ENCODE data around the gene TMEM129. TPM values are rescaled to one million over a fixed set of nuclear protein-coding genes. Genes with fewer than 3 reads are reported as not detected.

TMEM129 gene, protein sequence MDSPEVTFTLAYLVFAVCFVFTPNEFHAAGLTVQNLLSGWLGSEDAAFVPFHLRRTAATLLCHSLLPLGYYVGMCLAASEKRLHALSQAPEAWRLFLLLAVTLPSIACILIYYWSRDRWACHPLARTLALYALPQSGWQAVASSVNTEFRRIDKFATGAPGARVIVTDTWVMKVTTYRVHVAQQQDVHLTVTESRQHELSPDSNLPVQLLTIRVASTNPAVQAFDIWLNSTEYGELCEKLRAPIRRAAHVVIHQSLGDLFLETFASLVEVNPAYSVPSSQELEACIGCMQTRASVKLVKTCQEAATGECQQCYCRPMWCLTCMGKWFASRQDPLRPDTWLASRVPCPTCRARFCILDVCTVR
- total RNA-seq = 10 to 100 TPM; 17.1 to 48.1 (median 25.7) TPM

DNA sequence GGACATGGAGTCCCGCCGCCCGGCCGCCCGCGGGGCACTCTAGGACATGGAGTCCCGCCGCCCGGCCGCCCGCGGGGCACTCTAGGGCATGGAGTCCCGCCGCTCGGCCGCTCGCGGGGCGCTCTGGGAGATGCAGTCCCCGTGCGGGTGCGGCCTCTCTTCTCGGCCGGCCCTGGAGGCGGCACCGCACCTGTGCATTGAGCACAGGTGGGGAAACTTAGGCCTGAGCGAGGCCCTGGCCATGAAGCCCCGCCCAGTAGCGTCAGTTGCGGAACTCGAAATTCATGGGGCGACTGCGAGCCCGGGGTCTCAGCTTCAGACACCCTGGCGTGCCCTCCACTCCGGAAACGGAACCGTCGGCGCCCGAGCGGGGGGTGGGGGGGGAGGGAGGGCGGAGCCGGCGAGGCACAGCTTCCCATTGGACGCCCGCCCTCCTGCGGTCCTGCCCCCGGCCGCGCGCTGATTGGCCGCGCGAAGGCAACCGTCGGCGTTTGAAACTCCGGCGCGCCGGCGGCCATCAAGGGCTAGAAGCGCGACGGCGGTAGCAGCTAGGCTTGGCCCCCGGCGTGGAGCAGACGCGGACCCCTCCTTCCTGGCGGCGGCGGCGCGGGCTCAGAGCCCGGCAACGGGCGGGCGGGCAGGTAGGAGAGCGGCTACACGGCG lies at the start of gene TMEM129, which contains the start of gene TACC3:
TMEM129 (minus strand) TSS at position 321 of the 663 bp plus-strand sequence. CDS start 486 bp downstream, outside the sequence.
TACC3 (plus strand) TSS at position 519 of the 663 bp plus-strand sequence. CDS start 1,901 bp downstream, outside the sequence.
- H3K4me1 ChIP-seq (replicated peaks in 1 of 2) = peaks cover 8 to 17% of the 10 kb centered on the region in 2 donors
- no CpG with 5 or more reads among the region's 83 CpGs for WGBS, 10 experiments
- in situ Hi-C loops (cut with MboI; ENCODE audit: low pct_unique_long_range_greater_than_20kb in 2 of 9, low sequenced_read_pairs in 9 of 9, unreplicated experiment in 9 of 9) = no loop called here
- H3K27ac ChIP-seq = peak within 1 kb of the TSS; percentile 91 to 95
- peak; percentile 73 to 91 (median 88) for ATAC-seq (replicated peaks in 6 of 8)
- peak within 1 kb of the TSS; percentile 54 to 84 (median 64) for H3K4me3 ChIP-seq

DNA sequence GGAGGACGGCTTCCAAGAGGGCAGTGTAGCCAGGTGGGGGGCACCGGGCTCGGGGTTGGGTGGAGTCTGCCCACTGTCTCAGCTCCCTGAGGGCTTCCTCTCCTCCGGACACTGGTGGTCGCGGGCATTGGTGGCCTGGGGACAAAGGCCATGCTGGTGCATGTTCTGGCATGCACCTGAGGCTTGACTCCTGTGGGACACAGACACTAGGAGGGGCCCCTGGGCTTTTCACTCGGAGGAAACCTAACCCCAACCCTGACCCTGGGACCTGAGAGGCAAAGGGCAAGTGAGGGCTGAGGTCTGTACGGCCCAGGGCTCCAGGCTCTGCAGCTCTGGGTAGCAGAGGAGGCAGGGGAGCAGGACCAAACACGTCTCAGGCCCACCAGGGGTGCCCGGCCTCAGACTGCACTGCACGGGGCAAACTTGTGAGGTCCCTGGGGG lies 49.7 kb upstream of the TMEM129 start:
- Histone ChIP-seq H3K4me3 (no peak overlapping the region), H3K4me1 (replicated peaks in 1 of 2) (peaks cover 57 to 76% of the 10 kb centered on the region in 2 donors), H3K27ac (no peak overlapping the region)
- in situ Hi-C loops (cut with MboI; ENCODE audit: low pct_unique_long_range_greater_than_20kb in 2 of 9, low sequenced_read_pairs in 9 of 9, unreplicated experiment in 9 of 9) = no loop called here
- WGBS, 10 experiments = 76% methylated on average over 4 of the region's 11 CpGs; no CpG with 5 or more reads in 9 of the 10 experiments
- ATAC-seq (replicated peaks in 6 of 8) = no peak

DNA sequence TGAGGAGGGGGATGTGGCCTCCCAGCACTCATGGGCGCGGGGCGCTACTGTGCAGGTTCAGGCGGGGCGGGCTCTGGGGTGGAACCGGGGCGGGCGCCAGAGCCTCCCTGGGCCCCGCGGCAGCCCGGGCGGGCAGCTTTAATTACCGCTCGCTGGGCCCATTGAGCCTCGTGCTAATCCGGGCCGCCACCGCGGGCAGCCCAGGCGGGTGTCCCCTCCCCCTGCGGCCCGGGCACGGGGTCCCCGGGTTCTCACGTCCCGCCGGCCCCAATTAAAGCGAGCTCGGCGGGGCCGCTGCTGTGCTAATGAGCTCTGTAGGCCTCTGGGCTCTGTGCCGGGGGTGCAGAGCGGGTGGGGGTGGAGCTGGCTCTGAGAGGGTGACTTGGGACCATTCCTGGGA lies 49.1 kb upstream of the TMEM129 start:
- WGBS, 10 experiments = no CpG with 5 or more reads among the region's 33 CpGs

DNA sequence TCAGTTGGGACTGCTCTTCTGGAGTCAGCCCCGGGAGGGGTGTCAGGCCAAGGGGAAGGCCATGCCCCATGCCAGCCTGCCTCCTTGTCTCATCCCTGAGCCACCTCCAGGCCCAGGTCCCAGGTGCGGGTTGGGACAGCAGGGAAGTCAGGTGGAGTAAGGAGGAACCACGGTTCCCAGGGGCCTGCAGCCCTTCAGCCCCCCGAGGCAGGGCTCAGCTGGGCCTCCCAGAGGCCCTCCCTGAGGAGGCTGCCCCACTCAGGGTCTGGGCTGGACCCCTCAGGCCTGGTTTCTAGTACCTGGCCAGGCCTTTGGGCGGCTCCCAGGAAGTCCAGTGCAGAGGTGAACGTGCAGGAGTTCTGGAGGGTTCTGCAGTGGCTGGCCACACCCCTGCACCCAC lies 48.6 kb upstream of the TMEM129 start:
- 80 to 100% methylated on average over 1 of the region's 6 CpGs; no CpG with 5 or more reads in 8 of the 10 experiments for WGBS, 10 experiments

More for the DNA sequence above, 49.1 kb upstream of the TMEM129 start:
- Histone ChIP-seq H3K27ac (no peak overlapping the region), H3K4me1 (replicated peaks in 1 of 2) (peaks cover 54 to 76% of the 10 kb centered on the region in 2 donors), H3K4me3 (no peak overlapping the region)
- ATAC-seq (replicated peaks in 6 of 8) = peak in 4 of 8 experiments; percentile 1 to 8 (median 6)
- in situ Hi-C loops (cut with MboI; ENCODE audit: low pct_unique_long_range_greater_than_20kb in 2 of 9, low sequenced_read_pairs in 9 of 9, unreplicated experiment in 9 of 9) = no loop called here

DNA sequence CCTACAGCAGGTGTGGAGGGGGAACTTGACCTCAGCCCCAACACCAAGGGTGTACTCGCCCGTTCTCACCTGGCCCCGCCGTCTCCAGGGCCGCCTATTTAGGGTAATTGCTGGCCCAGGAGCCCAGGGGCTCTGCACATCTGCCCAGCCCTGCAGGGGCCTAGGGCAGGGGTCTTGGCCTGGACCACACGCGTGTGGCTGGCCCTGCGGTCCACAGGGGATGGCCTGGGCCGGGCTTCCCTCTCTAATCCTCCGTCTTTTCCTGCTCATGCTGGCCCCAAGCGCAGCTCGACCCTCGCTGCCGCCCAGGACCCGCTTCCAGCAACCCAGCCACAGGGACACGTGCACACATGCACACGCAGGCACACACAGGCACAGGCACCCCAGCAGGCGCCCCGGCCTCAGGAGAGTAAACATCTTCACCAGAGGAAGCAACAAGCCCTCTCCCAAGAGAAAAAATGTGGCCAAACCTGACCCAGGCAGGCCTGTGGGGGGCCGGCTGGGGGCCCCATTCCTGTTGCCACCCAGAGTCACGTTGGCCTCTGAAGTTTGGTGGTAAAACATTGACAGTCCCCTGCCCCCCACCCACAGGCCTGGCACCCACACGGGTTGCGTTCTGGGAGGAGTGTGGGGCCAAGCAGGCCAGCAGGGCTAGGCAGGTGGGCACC lies 47.4 kb upstream of the TMEM129 start:
- peaks cover 61 to 75% of the 10 kb centered on the region in 2 donors for H3K4me1 ChIP-seq (replicated peaks in 1 of 2)
- in situ Hi-C loops (cut with MboI; ENCODE audit: low pct_unique_long_range_greater_than_20kb in 2 of 9, low sequenced_read_pairs in 9 of 9, unreplicated experiment in 9 of 9) = no loop called here
- peak in 1 of 8 experiments; percentile 3 for ATAC-seq (replicated peaks in 6 of 8)
- WGBS, 10 experiments = 43 to 100% (median 60%) methylated on average over 1 to 4 of the region's 23 CpGs; no CpG with 5 or more reads in 3 of the 10 experiments
- peak overlapping the region in 1 of 5 donors; percentile 24 for H3K4me3 ChIP-seq
- H3K27ac ChIP-seq = peak overlapping the region in 1 of 2 donors; percentile 78

More for the DNA sequence above, 48.6 kb upstream of the TMEM129 start:
- ATAC-seq (replicated peaks in 6 of 8) = no peak
- Histone ChIP-seq H3K4me3 (no peak overlapping the region), H3K4me1 (replicated peaks in 1 of 2) (peaks cover 54 to 76% of the 10 kb centered on the region in 2 donors), H3K27ac (no peak overlapping the region)
- in situ Hi-C loops (cut with MboI; ENCODE audit: low pct_unique_long_range_greater_than_20kb in 2 of 9, low sequenced_read_pairs in 9 of 9, unreplicated experiment in 9 of 9) = no loop called here

DNA sequence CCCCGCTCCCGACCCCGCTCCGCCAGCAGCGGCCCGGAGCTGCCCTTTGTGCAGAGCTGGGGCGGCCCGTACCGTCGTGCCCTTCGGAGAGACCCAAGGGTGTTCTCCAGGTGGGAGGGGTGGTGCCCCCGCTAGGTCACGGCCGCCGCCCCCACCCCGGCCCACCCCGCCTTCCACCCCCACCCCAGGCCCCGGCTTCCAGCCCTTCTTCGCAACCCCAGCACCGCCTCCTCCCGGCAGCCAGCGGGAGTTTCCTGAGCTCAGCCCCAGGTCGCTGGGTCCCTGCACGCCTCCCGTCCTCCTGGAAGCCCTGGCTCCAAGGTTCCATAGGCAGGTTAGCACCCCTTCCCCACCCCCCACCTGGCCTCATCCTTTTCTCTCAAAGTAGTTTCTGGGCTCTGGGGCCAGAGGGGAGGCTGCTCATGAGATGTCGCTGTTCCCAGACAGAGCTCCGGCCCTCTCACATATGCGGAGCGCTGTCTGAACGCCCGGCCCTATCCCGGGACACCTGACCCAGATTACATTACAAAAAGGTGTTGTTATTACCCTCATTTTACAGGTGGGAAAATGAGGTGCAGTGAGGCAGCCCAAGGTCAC lies 46.7 kb upstream of the TMEM129 start:
- H3K4me3 ChIP-seq = peak overlapping the region; percentile 23 to 42 (median 30)
- ATAC-seq (replicated peaks in 6 of 8) = peak; percentile 11 to 47 (median 16)
- in situ Hi-C loops (cut with MboI; ENCODE audit: low pct_unique_long_range_greater_than_20kb in 2 of 9, low sequenced_read_pairs in 9 of 9, unreplicated experiment in 9 of 9) = no loop called here
- 28 to 54% methylated on average over 2 to 7 of the region's 32 CpGs; no CpG with 5 or more reads in 8 of the 10 experiments for WGBS, 10 experiments
- peak overlapping the region in 1 of 2 donors; percentile 78 for H3K27ac ChIP-seq
- H3K4me1 ChIP-seq (replicated peaks in 1 of 2) = peaks cover 67 to 75% of the 10 kb centered on the region in 2 donors

DNA sequence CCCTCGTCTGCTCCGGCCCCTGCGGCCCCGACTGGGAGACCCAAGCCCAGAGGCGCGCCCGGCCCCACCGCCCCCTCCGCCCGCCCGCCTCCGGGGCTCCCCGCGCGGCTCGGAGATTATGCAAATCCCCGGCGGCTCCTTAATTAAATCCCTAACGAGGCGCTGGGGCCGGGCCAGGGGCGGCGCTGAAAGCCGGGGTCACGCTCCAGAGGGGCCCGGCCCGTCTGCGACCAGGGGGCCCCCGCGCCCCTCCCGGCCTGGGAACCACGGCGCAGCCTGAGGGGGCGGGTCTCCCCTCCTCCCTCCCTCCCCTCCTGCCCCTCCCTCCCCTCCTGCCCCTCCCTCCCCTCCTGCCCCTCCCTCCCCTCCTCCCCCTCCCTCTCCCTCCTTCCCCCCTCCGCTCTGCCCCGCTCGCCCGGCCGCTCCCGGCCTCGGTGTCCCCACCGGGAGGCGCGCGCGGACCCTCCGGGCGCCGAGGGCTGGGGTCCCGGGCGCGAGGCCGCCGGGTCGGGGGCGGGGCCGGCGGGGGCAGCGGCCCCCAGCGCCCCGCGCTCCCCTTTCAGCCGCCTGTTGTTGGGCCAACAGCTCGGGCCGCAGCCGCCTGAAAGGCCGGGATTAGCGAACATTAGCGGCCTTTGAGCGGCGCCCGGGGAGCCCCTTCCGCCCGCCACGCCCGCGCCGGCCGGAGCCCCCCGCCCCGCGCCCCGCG lies 46.1 kb upstream of the TMEM129 start:
- peak; percentile 11 to 57 (median 49) for ATAC-seq (replicated peaks in 6 of 8)
- WGBS, 10 experiments = no CpG with 5 or more reads among the region's 84 CpGs
- Histone ChIP-seq H3K4me3 (peak overlapping the region; percentile 23 to 42 (median 30)), H3K4me1 (replicated peaks in 1 of 2) (peaks cover 69% of the 10 kb centered on the region in 2 donors), H3K27ac (peak overlapping the region in 1 of 2 donors; percentile 78)
- in situ Hi-C loops (cut with MboI; ENCODE audit: low pct_unique_long_range_greater_than_20kb in 2 of 9, low sequenced_read_pairs in 9 of 9, unreplicated experiment in 9 of 9) = no loop called here

DNA sequence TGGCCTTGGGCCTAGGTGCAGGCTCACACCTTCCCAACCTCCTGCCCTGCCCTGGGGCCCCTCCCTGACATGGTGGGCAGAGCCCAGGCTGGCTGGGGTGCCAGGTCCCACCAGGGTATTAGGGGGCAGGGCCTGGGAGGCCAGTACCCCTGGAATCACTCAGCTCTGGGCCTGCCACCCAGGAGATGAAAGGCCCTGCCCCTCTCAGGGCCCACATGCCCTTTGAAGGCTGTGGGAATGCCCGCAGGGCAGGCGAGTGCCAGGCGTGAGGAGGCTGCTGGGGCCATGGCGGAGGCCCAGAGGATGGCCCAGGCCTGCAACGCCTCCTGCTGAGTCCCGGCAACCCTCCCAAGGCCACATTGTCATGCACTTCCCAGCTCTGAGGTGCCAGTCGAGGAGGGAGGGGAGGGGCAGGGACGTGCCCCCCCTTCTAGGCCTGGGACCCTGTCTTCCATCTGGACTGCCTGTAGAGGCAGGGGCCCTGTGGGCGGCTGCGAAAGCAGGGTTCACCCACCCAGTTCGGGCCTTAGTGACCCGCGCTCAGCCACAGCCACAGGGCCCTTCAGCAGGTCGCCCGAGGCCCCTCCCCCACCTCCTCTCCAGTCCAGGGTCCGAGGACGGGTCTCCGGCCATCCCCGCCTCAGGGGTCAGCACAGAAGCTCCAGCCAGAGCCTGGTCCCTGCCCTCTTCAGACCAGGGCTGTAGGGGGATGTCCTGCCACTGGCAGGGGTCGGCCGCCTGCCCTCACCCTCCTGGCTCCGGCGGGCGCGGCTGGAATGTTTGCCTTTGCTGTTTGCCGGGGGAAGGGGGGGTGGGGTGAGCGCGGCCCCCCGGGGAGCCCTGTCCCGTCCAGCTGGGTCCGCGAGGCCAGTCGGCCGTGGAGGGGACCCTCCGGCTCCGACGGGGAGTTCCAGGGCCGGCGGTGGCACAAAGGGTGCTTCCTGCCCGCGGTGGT lies 45.3 kb upstream of the TMEM129 start:
- Histone ChIP-seq H3K4me3 (peak overlapping the region in 2 of 5 donors; percentile 24 to 42), H3K4me1 (replicated peaks in 1 of 2) (peaks cover 61 to 65% of the 10 kb centered on the region in 2 donors), H3K27ac (peak overlapping the region in 1 of 2 donors; percentile 75)
- in situ Hi-C loops (cut with MboI; ENCODE audit: low pct_unique_long_range_greater_than_20kb in 2 of 9, low sequenced_read_pairs in 9 of 9, unreplicated experiment in 9 of 9) = no loop called here
- peak in 6 of 8 experiments; percentile 4 to 47 (median 25) for ATAC-seq (replicated peaks in 6 of 8)
- 9% methylated on average over 4 of the region's 41 CpGs; no CpG with 5 or more reads in 9 of the 10 experiments for WGBS, 10 experiments

DNA sequence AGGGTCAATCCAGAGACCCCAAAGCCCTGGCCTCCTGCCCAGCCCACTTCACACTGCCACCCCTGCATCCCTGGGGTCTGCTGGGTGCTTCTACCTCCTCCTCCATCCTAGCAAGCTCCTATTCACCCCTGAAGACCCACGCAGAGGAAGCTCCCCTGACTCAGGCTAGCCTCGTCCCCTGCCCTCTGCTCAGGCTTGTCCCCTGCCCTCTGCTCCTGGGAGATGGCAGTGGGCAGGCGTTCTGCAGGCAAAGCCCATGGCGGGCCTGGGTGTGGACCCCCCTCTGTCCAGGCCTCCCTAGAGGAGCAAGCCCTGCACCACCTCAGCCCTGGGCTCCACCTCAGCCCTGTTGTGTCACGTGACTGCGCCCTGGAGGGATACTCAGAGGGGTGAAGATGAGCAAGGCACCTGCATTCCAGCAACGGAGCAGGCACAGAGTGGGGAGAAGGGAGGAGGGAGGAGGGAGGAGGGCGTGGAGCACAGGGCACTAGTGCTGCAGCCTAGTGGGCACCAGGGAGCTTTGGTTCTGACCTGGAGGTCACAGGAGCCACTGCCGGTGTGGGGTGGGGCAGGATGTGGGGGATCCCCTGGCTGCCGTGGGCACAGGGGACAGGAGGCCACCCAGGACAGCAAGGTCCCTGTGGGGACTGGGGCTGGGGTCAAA lies 44.4 kb upstream of the TMEM129 start:
- WGBS, 10 experiments = 90% methylated on average over 4 of the region's 10 CpGs; no CpG with 5 or more reads in 9 of the 10 experiments
- in situ Hi-C loops (cut with MboI; ENCODE audit: low pct_unique_long_range_greater_than_20kb in 2 of 9, low sequenced_read_pairs in 9 of 9, unreplicated experiment in 9 of 9) = no loop called here
- Histone ChIP-seq H3K4me1 (replicated peaks in 1 of 2) (peaks cover 58 to 62% of the 10 kb centered on the region in 2 donors), H3K27ac (peak overlapping the region in 1 of 2 donors; percentile 75), H3K4me3 (no peak overlapping the region)
- ATAC-seq (replicated peaks in 6 of 8) = no peak

DNA sequence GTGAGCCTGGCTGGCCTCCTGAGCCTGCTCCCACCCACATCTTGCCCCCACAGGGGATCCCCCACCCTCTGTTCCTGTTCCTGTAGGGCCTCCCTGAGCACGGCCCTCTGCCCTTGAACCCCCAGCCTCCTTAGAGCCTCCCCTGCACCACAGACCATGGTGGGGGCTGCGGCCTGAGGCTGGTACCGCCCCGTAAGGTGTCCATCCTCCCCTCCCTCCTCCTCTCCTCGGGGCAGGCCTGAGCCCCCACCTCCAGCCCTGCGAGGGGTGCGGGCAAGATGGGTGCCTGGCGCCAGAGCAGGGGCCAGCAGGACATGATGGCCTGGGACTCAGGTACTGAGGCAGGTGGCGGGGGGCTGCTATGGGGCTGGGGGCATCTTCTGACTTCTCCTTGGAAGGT lies 43.5 kb upstream of the TMEM129 start:
- in situ Hi-C loops (cut with MboI; ENCODE audit: low pct_unique_long_range_greater_than_20kb in 2 of 9, low sequenced_read_pairs in 9 of 9, unreplicated experiment in 9 of 9) = no loop called here
- ATAC-seq (replicated peaks in 6 of 8) = no peak
- Histone ChIP-seq H3K4me1 (replicated peaks in 1 of 2) (peaks cover 59 to 68% of the 10 kb centered on the region in 2 donors), H3K4me3 (no peak overlapping the region), H3K27ac (no peak overlapping the region)
- 67% methylated on average over 1 of the region's 9 CpGs; no CpG with 5 or more reads in 9 of the 10 experiments for WGBS, 10 experiments
